Thyroid gland (tissue), 4 donors: ENCODE measurements around the gene ZFR.

ENCODE experiments used
- CTCF ChIP-seq, 6 experiments: fragments of 200-600 bp in 3 of 6; fragments of 450-650 bp in 3 of 6; sonication (generic) in 3 of 6; IDR thresholded peaks; one replicate each; pipeline ENCODE4 v1.5.1; 2016 to 2019; ENCODE audit warnings: antibody characterized with exemption in 6 of 6, mild to moderate bottlenecking in 2 of 6, inconsistent platforms in 1 of 6, moderate library complexity in 1 of 6
- POLR2A ChIP-seq, 2 donors: fragments of 450-650 bp; IDR thresholded peaks; one replicate each; pipeline ENCODE4 v1.6.1; 2017; ENCODE audit warnings: antibody characterized with exemption in 2 of 2, mild to moderate bottlenecking in 2 of 2, moderate library complexity in 1 of 2

GRCh38 chr5:32487424-32487823, 42.9 kb upstream of the ZFR start:
- TF ChIP-seq CTCF (IDR thresholded peaks at IDR 0.05) (no peak), POLR2A (IDR thresholded peaks at IDR 0.05) (no peak)
